ENCODE results near the gene RMND5B. TPM values are rescaled to one million over a fixed set of nuclear protein-coding genes. Genes with fewer than 3 reads are reported as not detected.

The RMND5B gene
- total RNA-seq, 2 experiments from 2014 or later, result 12.0 to 13.8 TPM

DNA sequence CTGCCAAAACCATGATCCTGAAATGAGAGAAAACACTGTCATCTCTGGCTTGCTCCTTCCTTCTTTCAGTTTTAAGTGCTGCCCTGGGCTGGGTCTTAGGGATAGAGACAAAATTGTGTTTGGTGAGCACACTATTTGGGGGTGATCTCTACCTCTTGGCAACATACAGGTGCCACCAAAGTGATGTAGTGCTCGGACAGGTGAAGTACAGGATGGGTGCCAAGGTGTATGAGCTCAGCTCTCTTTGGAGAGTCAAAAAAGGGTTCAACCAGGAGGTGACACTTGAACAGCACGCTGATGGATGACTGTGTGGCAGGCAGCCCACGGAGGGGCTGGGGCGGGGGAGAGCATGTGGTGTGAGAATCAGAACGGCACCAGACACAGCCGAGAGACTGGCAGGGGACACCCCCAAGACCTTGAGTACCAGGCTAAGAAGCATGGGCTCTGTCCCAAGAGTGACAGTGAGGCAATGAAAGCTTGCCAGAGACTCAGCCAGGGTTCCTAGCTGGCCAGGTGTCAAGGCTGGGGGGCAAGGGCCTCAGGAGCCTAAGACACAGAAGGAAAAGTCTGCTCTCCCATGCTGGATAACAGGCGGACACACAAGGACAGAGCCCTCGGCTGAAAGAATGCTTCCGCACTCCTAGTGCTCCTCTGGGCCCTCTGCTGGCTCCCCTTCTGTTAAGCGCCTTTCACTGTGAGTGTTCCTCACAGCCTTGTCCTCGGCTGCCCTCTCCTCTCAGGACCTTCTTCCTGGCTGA lies 20.3 kb downstream of the RMND5B start:
- ChIA-PET POLR2A (interaction anchor here (1.2 to 1.6 kb wide), 3 partner anchors 20 to 53 kb away, joined by 3 to 4 read pairs (median 4); partner anchors contain the start of genes HNRNPAB and RMND5B), CTCF (interaction anchor here (1.6 kb wide), 1 partner anchor 30 kb away, joined by 7 read pairs; no protein-coding TSS in a partner anchor)
- Mint-ChIP-seq H3K27me3 (no peaks in the 10 kb centered on the region), H3K9me3 (no peaks in the 10 kb centered on the region), H3K36me3 (ENCODE audit: low read depth) (peaks cover 66% of the 10 kb centered on the region), H3K4me3 (peak overlapping the region; percentile 91), H3K27ac (peak overlapping the region; percentile 80), H3K4me1 (ENCODE audit: low read depth) (peaks cover 24% of the 10 kb centered on the region)
- DNase-seq (no peak), ATAC-seq (ENCODE audit: poor library complexity) (no peak)
- Histone ChIP-seq H3K4me1 (ENCODE audit: insufficient read depth, low read length) (peaks cover 36% of the 10 kb centered on the region), H3K27ac (ENCODE audit: low read depth in 1 of 2, low read length in 2 of 2) (peak overlapping the region in 1 of 2 donors; percentile 34), H3K27me3 (ENCODE audit: control insufficient read depth in 1 of 2, insufficient read depth in 2 of 2, low read length in 2 of 2) (no peaks in the 10 kb centered on the region), H3K9me3 (ENCODE audit: control insufficient read depth in 1 of 2, insufficient read depth in 1 of 2, low read length in 2 of 2) (no peaks in the 10 kb centered on the region), H3K36me3 (ENCODE audit: insufficient read depth, low read length) (peaks cover 59% of the 10 kb centered on the region), H3K4me3 (ENCODE audit: low read length) (no peak overlapping the region)
- intact Hi-C loops (cut with DNase I, micrococcal nuclease), result loop anchor here in 1 of 2 experiments (5.0 to 10.0 kb wide), 3 partner anchors 549 to 846 kb away; partner anchors contain the start of genes B4GALT7, LMAN2, PRELID1 and RAB24
- TF ChIP-seq, protein P1, sequence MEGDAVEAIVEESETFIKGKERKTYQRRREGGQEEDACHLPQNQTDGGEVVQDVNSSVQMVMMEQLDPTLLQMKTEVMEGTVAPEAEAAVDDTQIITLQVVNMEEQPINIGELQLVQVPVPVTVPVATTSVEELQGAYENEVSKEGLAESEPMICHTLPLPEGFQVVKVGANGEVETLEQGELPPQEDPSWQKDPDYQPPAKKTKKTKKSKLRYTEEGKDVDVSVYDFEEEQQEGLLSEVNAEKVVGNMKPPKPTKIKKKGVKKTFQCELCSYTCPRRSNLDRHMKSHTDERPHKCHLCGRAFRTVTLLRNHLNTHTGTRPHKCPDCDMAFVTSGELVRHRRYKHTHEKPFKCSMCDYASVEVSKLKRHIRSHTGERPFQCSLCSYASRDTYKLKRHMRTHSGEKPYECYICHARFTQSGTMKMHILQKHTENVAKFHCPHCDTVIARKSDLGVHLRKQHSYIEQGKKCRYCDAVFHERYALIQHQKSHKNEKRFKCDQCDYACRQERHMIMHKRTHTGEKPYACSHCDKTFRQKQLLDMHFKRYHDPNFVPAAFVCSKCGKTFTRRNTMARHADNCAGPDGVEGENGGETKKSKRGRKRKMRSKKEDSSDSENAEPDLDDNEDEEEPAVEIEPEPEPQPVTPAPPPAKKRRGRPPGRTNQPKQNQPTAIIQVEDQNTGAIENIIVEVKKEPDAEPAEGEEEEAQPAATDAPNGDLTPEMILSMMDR (IDR thresholded peaks at IDR 0.05), result no peak

- H3K4me1 Mint-ChIP-seq (ENCODE audit: low read depth), result peaks cover 24% of the 10 kb centered on the region
- no peaks in the 10 kb centered on the region for H3K27me3 ChIP-seq (ENCODE audit: control insufficient read depth in 1 of 2, insufficient read depth in 2 of 2, low read length in 2 of 2)
- ChIA-PET POLR2A (interaction anchor here (0.6 to 2.5 kb wide), 12 partner anchors 14 to 1681 kb away, joined by 3 to 23 read pairs (median 4); partner anchors contain the start of genes HNRNPAB, RMND5B and TMED9), CTCF (interaction anchor here (0.8 to 1.1 kb wide), 2 partner anchors 11 to 51 kb away, joined by 3 to 4 read pairs; partner anchors contain the start of gene HNRNPAB)
- H3K9me3 ChIP-seq (ENCODE audit: control insufficient read depth in 1 of 2, insufficient read depth in 1 of 2, low read length in 2 of 2), result no peaks in the 10 kb centered on the region
- TF ChIP-seq, protein P1 (IDR thresholded peaks at IDR 0.05), result no peak
- H3K36me3 ChIP-seq (ENCODE audit: insufficient read depth, low read length), result peaks cover 43% of the 10 kb centered on the region
- peak overlapping the region in 1 of 2 donors; percentile 42 for H3K27ac ChIP-seq (ENCODE audit: low read depth in 1 of 2, low read length in 2 of 2)
- peak overlapping the region; percentile 76 for H3K4me3 ChIP-seq (ENCODE audit: low read length)
- H3K9me3 Mint-ChIP-seq, result no peaks in the 10 kb centered on the region
- peaks cover 50% of the 10 kb centered on the region for H3K36me3 Mint-ChIP-seq (ENCODE audit: low read depth)
- H3K4me1 ChIP-seq (ENCODE audit: insufficient read depth, low read length), result peaks cover 35% of the 10 kb centered on the region
- H3K27ac Mint-ChIP-seq, result peak overlapping the region; percentile 83
- no peaks in the 10 kb centered on the region for H3K27me3 Mint-ChIP-seq
- DNase-seq (no peak), ATAC-seq (ENCODE audit: poor library complexity) (no peak)
- peak overlapping the region; percentile 91 for H3K4me3 Mint-ChIP-seq
- intact Hi-C loops (cut with DNase I, micrococcal nuclease), result loop anchor here in 1 of 2 experiments (1.0 to 10.0 kb wide), 5 partner anchors 20 to 848 kb away; partner anchors contain the start of genes B4GALT7, LMAN2, PRELID1 and RAB24
These were observed 22.0 kb downstream of the RMND5B start for GRCh38 chr5:178152491-178153444.

Data from CD4-positive, alpha-beta T cell (primary cell).